ENCODE results near the gene KLF6.

KLF6 gene

GRCh38 chr10:3787816-3788215 lies 2.8 kb upstream of the KLF6 start:
- no peak for DNase-seq (ENCODE audit: low read depth)

GRCh38 chr10:3787016-3787400 lies 2.0 kb upstream of the KLF6 start:
- DNase-seq (ENCODE audit: low read depth) = no peak

GRCh38 chr10:3786295-3787015 lies 1.4 kb upstream of the KLF6 start:
- no peak for DNase-seq (ENCODE audit: low read depth)

- no peak for DNase-seq (ENCODE audit: low read depth)
Observed at GRCh38 chr10:3785851-3786271, 852 bp upstream of the KLF6 start.

- DNase-seq (ENCODE audit: low read depth) = peak; percentile 99
Observed at GRCh38 chr10:3785251-3785850, 342 bp upstream of the KLF6 start.

- no peak for DNase-seq (ENCODE audit: low read depth)
Observed at GRCh38 chr10:3783682-3784432, 1.2 kb downstream of the KLF6 start.

GRCh38 chr10:3783316-3783681 lies 1.7 kb downstream of the KLF6 start:
- peak; percentile 53 for DNase-seq (ENCODE audit: low read depth)

GRCh38 chr10:3782451-3783315 lies 2.3 kb downstream of the KLF6 start:
- DNase-seq (ENCODE audit: low read depth) = no peak

GRCh38 chr10:3782146-3782450 lies 2.9 kb downstream of the KLF6 start:
- no peak for DNase-seq (ENCODE audit: low read depth)

- DNase-seq (ENCODE audit: low read depth) = no peak
Observed at GRCh38 chr10:3781468-3782145, 3.4 kb downstream of the KLF6 start.

- no peak for DNase-seq (ENCODE audit: low read depth)
Observed at GRCh38 chr10:3780771-3781467, 4.1 kb downstream of the KLF6 start.

- DNase-seq (ENCODE audit: low read depth) = no peak
Observed at GRCh38 chr10:3780021-3780770, 4.8 kb downstream of the KLF6 start.

GRCh38 chr10:3779158-3779741 lies 5.8 kb downstream of the KLF6 start:
- no peak for DNase-seq (ENCODE audit: low read depth)

- no peak for DNase-seq (ENCODE audit: low read depth)
Observed at GRCh38 chr10:3778692-3779157, 6.3 kb downstream of the KLF6 start.

GRCh38 chr10:3777981-3778691 lies 6.9 kb downstream of the KLF6 start:
- no peak for DNase-seq (ENCODE audit: low read depth)

- peak; percentile 31 for DNase-seq (ENCODE audit: low read depth)
Observed at GRCh38 chr10:3776796-3777571, 8.0 kb downstream of the KLF6 start.

- no peak for DNase-seq (ENCODE audit: low read depth)
Observed at GRCh38 chr10:3775696-3776551, 9.1 kb downstream of the KLF6 start.

Measured in activated T-cell treated with anti-CD3 and anti-CD28 coated beads for 1 hour (primary cell).